ENCODE data around the gene GZMM.

Gene GZMM

DNA sequence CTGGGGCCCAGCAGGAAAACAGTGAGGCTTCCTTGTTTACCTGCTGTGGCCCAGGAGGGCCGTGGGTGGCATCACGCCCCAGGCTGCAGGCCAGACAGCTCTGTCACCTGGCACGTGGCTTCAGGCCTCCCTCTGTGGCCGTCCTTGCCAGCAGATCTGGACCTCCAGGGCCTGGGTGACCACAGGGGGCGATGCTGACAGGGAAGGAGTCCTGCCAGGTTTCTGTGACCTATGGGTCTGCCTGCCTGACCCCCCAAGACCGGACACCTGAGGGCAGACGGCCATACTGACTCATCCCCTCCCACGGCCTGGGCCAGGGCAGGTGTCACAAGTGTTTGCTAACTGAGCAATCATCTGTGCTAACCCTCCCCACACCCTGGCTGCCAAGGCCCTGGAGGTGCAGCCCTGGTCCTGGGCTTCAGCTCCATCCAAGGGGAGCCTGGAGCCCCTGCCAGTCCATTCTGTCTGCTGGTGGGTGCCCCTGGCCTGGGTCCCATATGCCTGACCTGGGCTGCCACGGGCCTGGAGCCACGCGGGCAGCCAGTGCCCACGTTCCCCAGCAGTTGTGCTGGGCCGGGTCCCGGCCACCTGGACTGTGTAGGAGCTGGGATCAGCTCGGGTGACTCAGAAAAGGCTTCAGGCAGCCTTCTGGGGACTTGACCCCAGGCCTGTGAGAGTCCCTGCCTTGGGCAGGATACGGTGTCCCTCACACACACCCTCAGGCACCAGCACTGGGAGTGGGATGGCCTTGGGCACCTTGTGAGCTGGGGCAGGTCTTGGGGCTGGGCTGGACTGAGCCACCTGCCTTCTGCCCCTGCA lies 8.6 kb upstream of the GZMM start:
- no peak for DNase-seq

DNA sequence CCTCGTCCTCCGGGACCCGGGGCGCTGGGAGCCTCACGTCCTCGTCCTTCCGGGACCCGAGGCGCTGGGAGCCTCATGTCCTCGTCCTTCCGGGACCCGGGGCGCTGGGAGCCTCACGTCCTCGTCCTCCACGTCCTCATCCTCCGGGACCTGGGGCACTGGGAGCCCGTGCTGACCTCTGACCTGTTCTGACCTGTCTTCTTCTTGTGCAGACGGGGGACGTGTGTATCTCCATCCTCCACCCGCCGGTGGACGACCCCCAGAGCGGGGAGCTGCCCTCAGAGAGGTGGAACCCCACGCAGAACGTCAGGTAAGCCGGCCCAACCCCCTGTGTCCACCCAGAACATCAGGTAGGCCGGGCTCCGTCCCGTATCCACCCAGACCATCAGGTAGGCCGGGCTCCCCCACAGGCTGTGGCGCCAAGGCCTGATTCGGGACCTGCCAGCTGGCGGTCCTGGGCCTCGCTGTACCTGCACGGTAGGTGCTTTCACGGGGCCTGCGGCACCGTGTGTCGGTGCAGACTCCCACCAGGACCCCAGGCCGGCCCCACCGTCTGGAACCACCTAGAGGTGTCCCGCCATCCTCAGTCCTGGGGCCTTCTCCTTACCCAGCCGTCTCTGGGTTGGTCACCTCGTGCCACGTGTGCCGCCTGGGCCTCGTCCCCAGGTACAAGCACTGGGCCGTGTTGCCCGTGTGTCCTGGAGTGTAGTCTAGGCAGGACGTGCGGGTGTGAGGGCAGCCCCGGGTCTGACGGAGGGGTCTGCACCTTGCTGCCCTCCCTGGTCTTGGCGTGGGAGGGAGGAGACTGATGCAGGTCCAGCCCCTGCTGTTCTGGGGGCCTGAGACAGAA lies 7.6 kb upstream of the GZMM start:
- DNase-seq: no peak

DNA sequence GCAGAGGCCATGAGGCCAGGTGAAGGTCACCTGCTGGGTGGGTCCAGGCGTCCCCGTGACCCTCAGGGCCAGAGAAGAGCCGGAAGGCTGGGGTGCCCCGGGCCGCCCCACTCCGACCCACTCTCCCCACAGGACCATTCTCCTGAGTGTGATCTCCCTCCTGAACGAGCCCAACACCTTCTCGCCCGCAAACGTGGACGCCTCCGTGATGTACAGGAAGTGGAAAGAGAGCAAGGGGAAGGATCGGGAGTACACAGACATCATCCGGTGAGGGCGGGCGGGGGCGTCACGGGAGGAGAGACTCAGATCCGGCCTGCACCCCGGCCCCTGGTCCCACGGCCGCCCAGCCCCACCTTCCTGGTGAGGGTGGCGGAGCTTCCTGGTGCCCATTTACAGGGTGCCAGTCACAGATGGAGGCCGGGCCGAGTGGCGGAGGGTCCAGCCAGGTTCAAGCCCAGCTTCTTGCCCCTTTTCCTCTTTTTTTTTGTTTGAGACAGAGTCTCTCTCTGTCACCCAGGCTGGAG lies 6.9 kb upstream of the GZMM start:
- DNase-seq: no peak

GRCh38 chr19:538641-539428 lies 5.0 kb upstream of the GZMM start:
- no peak for DNase-seq

GRCh38 chr19:539429-540030 lies 4.3 kb upstream of the GZMM start:
- no peak for DNase-seq

DNA sequence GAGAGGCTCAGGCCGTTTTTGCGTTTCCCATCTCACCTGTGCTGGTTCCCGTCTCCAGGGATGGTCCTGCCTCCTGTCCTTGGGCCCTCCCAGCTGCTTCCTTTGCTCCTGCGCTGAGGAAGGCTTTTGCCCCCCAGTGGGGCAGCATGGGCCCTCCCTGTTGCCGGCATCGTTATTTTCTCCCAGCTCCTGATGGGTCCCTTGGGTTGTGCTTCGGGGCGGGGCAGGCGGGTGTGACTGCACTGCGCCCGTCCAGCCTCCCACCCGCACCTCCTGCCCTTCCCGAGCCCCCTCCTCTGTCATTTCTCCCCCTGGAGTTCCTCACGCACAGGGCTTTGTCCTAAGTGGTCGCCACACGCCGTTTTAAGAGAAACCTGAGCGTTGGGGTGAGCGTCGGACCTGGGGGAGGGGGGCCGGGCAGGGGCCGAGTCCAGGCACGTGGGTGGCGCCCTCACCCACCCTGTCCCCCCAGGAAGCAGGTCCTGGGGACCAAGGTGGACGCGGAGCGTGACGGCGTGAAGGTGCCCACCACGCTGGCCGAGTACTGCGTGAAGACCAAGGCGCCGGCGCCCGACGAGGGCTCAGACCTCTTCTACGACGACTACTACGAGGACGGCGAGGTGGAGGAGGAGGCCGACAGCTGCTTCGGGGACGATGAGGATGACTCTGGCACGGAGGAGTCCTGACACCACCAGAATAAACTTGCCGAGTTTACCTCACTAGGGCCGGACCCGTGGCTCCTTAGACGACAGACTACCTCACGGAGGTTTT lies 2.8 kb upstream of the GZMM start:
- DNase-seq: no peak

DNA sequence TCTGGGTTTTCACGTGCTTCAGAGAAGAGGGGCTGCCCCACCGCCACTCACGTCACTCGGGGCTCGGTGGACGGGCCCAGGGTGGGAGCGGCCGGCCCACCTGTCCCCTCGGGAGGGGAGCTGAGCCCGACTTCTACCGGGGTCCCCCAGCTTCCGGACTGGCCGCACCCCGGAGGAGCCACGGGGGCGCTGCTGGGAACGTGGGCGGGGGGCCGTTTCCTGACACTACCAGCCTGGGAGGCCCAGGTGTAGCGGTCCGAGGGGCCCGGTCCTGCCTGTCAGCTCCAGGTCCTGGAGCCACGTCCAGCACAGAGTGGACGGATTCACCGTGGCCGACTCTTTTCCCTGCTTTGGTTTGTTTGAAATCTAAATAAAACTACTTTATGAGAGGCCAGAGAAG lies 2.2 kb upstream of the GZMM start:
- DNase-seq: no peak

DNA sequence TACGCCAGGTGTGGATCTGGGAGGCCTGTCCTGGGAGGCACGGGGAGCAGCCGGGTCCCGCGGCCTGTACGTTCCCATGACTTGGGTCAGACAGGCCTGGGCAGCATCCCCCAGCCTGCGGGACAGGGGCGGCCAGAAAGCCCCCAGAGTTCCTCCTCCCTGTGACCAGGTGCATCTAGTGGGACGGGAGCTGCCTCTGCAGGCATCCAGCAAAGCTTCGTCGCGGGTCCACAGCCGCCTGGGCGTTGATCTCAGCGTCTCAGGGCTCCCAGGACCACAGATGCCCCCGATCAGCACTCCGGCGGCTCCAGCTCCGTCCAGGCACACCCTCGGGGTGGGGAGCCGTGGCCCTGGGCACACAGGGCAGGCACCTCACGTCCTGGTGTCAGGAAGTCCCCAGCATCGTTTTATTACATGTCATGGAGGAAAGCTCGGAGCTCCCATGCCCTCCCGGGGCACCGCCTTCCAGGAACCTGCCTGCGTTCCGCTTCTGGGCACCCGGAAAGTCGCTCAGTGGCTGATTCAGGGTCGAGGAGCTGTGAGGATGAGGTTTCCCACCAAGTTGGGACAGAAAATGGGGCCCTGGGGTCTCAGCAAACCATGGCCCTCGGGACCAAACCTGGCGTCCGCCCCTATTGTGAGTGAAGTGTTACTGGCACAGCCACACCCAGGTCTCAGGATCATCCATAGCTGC lies 1.5 kb upstream of the GZMM start:
- no peak for DNase-seq

GRCh38 chr19:547117-547516 lies 3.3 kb downstream of the GZMM start:
- DNase-seq: no peak

GRCh38 chr19:547836-548720 lies 4.2 kb downstream of the GZMM start:
- DNase-seq: no peak

GRCh38 chr19:548886-549830 lies 5.3 kb downstream of the GZMM start:
- DNase-seq: no peak

DNA sequence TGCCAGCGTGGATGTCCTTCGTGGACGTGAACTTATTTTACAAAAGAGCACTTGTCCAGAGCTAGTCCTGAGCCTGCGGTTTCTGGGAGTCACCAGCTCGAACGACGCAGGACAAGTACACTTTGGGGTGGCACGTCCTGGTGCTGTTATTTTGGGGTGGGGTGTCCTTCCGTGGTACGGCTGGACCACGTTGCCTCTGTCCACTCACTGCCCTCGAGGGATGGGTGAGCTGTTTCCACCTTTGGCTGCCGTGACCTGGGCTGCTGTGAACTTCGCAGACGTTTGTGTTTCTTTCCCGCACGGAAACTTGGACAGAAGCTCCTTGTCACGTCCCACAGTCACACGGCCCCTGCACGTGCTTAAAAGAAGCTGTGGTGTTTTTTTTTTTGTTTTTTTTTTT lies 11.0 kb downstream of the GZMM start:
- DNase-seq: no peak

- no peak for DNase-seq
These were observed 11.6 kb downstream of the GZMM start for GRCh38 chr19:555474-555808.

- no peak for DNase-seq
These were observed 12.9 kb downstream of the GZMM start for GRCh38 chr19:556611-557382.

GRCh38 chr19:558770-559439 lies 15.1 kb downstream of the GZMM start:
- DNase-seq: no peak

- DNase-seq: no peak
These were observed 16.3 kb downstream of the GZMM start for GRCh38 chr19:560121-560520.

DNA sequence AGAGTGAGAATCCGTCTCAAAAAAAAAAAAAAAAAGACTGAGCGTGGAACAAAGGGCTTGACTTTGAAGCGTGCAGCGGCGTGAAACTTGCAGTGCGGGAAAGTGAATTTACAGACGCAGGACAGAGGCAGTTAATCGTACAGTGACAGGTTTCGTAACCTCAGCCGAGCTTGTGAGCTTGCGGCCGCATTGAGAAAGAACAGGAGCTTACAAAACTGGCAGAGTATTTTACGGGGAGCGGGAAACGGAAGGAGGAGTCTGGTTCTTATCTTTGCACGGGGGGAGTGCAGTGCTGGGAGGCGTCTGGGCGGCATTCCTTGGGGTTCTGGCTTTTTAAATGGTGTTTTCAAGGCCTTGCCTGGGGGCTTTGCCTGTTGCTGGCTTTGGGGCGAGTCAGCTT lies 22.6 kb downstream of the GZMM start:
- no peak for DNase-seq

DNA sequence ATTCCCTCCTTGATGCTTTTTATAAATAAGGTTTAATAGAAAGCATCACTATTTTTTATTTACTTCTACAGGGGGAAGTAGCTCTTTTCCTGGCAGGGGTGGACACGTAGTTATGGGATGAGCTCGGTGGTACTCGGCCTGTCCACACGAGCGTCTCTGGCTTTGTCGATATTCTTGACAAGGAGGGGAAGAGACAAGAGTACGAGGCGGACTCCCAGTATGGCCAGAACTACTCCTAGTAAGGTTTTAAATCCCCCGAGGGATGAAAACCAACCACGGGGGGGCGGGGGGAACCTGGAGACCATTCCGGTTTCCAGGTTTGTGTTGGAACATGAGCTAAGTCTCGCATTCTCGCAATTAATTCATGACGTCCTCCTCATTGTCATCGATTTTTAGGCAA lies 23.0 kb downstream of the GZMM start:
- no peak for DNase-seq
